ENCODE data around the gene TTC21B. TPM values are rescaled to one million over a fixed set of nuclear protein-coding genes. Genes with fewer than 3 reads are reported as not detected.

Gene TTC21B
- total RNA-seq, 1 experiment from 2014 or later = 20.8 TPM

DNA sequence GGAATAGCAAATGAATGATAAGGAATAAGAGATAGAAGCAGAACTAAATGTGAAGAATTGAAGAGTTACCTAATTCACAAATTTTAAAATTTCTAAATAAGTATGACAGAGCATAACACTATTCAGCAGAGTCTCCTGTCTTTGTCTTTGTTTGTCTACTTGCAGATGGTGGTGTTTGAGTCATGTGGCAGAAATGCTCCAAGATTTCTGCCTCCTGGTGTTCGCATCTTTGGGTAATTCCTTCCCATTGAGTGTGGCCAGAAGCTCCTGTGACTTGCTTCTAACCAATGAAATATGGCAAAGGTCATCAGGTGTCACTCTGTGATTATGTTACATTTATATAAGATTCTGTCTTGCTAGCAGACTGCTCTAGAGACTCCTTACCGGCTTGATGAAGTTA lies 114.0 kb downstream of the TTC21B start:
- Mint-ChIP-seq H3K4me1 (peaks cover 25% of the 10 kb centered on the region), H3K27me3 (ENCODE audit: low read depth) (no peaks in the 10 kb centered on the region), H3K4me3 (no peak overlapping the region), H3K36me3 (no peaks in the 10 kb centered on the region), H3K9me3 (peaks cover 8% of the 10 kb centered on the region; the same call in 1 of the 2 replicates), H3K27ac (no peak overlapping the region)
- ATAC-seq (no peak), DNase-seq (ENCODE audit: low spot score) (no peak)
- TF ChIP-seq, protein P1, sequence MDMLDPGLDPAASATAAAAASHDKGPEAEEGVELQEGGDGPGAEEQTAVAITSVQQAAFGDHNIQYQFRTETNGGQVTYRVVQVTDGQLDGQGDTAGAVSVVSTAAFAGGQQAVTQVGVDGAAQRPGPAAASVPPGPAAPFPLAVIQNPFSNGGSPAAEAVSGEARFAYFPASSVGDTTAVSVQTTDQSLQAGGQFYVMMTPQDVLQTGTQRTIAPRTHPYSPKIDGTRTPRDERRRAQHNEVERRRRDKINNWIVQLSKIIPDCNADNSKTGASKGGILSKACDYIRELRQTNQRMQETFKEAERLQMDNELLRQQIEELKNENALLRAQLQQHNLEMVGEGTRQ (CRISPR knock-in tag; IDR thresholded peaks at IDR 0.05) = no peak
- TF ChIP-seq GABPB1 (CRISPR knock-in tag; IDR thresholded peaks at IDR 0.05) = no peak
- TF ChIP-seq, protein P2, sequence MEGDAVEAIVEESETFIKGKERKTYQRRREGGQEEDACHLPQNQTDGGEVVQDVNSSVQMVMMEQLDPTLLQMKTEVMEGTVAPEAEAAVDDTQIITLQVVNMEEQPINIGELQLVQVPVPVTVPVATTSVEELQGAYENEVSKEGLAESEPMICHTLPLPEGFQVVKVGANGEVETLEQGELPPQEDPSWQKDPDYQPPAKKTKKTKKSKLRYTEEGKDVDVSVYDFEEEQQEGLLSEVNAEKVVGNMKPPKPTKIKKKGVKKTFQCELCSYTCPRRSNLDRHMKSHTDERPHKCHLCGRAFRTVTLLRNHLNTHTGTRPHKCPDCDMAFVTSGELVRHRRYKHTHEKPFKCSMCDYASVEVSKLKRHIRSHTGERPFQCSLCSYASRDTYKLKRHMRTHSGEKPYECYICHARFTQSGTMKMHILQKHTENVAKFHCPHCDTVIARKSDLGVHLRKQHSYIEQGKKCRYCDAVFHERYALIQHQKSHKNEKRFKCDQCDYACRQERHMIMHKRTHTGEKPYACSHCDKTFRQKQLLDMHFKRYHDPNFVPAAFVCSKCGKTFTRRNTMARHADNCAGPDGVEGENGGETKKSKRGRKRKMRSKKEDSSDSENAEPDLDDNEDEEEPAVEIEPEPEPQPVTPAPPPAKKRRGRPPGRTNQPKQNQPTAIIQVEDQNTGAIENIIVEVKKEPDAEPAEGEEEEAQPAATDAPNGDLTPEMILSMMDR (IDR thresholded peaks at IDR 0.05) = no peak
- no peak for TF ChIP-seq ZNF416 (CRISPR knock-in tag; IDR thresholded peaks at IDR 0.05)
- ChIA-PET POLR2A (no interaction called here), CTCF (no interaction called here)

GRCh38 chr2:165837122-165837521 lies 116.5 kb downstream of the TTC21B start:
- peaks cover 8% of the 10 kb centered on the region; the same call in 1 of the 2 replicates for H3K9me3 Mint-ChIP-seq
- ATAC-seq (0 out of 2 replicates have a peak, but pooled peaks have one; percentile 28), DNase-seq (ENCODE audit: low spot score) (no peak)
- H3K4me1 Mint-ChIP-seq = peaks cover 1% of the 10 kb centered on the region
- H3K36me3 Mint-ChIP-seq = no peaks in the 10 kb centered on the region
- H3K4me3 Mint-ChIP-seq = no peak overlapping the region
- ChIA-PET POLR2A (no interaction called here), CTCF (no interaction called here)
- TF ChIP-seq SMAD4 (CRISPR knock-in tag; IDR thresholded peaks at IDR 0.05) (no peak), ZBTB21 (CRISPR knock-in tag; IDR thresholded peaks at IDR 0.05; ENCODE audit: borderline replicate concordance) (no peak), ZNF423 (CRISPR knock-in tag; IDR thresholded peaks at IDR 0.05) (no peak), ZNF317 (CRISPR knock-in tag; IDR thresholded peaks at IDR 0.05; ENCODE audit: borderline replicate concordance, low read depth) (no peak), E2F4 (CRISPR knock-in tag; IDR thresholded peaks at IDR 0.05; ENCODE audit: borderline replicate concordance, low read depth) (no peak), ZNF532 (CRISPR knock-in tag; IDR thresholded peaks at IDR 0.05; ENCODE audit: borderline replicate concordance) (no peak), TP53 (CRISPR knock-in tag; IDR thresholded peaks at IDR 0.05) (no peak), GABPB1 (CRISPR knock-in tag; IDR thresholded peaks at IDR 0.05) (no peak), ZNF121 (CRISPR knock-in tag; IDR thresholded peaks at IDR 0.05) (no peak), MXD4 (CRISPR knock-in tag; IDR thresholded peaks at IDR 0.05; ENCODE audit: borderline replicate concordance) (no peak), TEAD1 (CRISPR knock-in tag; IDR thresholded peaks at IDR 0.05) (no peak), JUN (CRISPR knock-in tag; IDR thresholded peaks at IDR 0.05) (no peak), JAZF1 (CRISPR knock-in tag; IDR thresholded peaks at IDR 0.05) (no peak), GRHL2 (CRISPR knock-in tag; IDR thresholded peaks at IDR 0.05; ENCODE audit: insufficient replicate concordance, severe bottlenecking) (no peak)
- TF ChIP-seq, protein P3, sequence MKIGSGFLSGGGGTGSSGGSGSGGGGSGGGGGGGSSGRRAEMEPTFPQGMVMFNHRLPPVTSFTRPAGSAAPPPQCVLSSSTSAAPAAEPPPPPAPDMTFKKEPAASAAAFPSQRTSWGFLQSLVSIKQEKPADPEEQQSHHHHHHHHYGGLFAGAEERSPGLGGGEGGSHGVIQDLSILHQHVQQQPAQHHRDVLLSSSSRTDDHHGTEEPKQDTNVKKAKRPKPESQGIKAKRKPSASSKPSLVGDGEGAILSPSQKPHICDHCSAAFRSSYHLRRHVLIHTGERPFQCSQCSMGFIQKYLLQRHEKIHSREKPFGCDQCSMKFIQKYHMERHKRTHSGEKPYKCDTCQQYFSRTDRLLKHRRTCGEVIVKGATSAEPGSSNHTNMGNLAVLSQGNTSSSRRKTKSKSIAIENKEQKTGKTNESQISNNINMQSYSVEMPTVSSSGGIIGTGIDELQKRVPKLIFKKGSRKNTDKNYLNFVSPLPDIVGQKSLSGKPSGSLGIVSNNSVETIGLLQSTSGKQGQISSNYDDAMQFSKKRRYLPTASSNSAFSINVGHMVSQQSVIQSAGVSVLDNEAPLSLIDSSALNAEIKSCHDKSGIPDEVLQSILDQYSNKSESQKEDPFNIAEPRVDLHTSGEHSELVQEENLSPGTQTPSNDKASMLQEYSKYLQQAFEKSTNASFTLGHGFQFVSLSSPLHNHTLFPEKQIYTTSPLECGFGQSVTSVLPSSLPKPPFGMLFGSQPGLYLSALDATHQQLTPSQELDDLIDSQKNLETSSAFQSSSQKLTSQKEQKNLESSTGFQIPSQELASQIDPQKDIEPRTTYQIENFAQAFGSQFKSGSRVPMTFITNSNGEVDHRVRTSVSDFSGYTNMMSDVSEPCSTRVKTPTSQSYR (CRISPR knock-in tag; IDR thresholded peaks at IDR 0.05) = no peak
- TF ChIP-seq, protein P4, sequence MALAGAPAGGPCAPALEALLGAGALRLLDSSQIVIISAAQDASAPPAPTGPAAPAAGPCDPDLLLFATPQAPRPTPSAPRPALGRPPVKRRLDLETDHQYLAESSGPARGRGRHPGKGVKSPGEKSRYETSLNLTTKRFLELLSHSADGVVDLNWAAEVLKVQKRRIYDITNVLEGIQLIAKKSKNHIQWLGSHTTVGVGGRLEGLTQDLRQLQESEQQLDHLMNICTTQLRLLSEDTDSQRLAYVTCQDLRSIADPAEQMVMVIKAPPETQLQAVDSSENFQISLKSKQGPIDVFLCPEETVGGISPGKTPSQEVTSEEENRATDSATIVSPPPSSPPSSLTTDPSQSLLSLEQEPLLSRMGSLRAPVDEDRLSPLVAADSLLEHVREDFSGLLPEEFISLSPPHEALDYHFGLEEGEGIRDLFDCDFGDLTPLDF (CRISPR knock-in tag; IDR thresholded peaks at IDR 0.05) = no peak
- H3K27ac Mint-ChIP-seq = no peak overlapping the region
- H3K27me3 Mint-ChIP-seq (ENCODE audit: low read depth) = no peaks in the 10 kb centered on the region
